IMR-90 (cell line): Measurements from ENCODE around the gene FANK1. TPM values are rescaled to one million over a fixed set of nuclear protein-coding genes. Genes with fewer than 3 reads are reported as not detected.

Experiments
- microRNA-seq, 2 experiments: library from miRNA; stranded (forward) in 1 of 2; unstranded in 1 of 2; fragments of 10-50 nt in 1 of 2; fragments of <30 nt in 1 of 2; gene quantifications in 1 of 2; microRNA quantifications in 1 of 2; one replicate each; pipeline versions ENCODE3 to v1.1.0; 2013 to 2020; ENCODE audit not compliant: insufficient read depth in 1 of 2, insufficient read length in 1 of 2, unreplicated experiment in 1 of 2
- polyA plus RNA-seq, 3 experiments: library from polyadenylated mRNA; depleted of rRNA; stranded (reverse); fragments of >200 nt; gene quantifications; 2 replicates each; pipeline ENCODE4 v1.2.3, GENCODE V29; 2012; ENCODE audit warnings: low replicate concordance in 1 of 3
- small RNA-seq, 5 experiments: library from RNA; depleted of rRNA; stranded (forward); fragments of <200 nt; gene quantifications; one replicate each; pipeline ENCODE3, GENCODE V24; 2012
- total RNA-seq: library from RNA; depleted of rRNA; stranded (reverse); fragments of >200 nt; gene quantifications from 2 replicates; pipeline ENCODE4 v1.2.3, GENCODE V29; 2012; rRNA removed

Gene FANK1
- total and polyA plus RNA-seq, 2 of the 4 experiments (the other 2 are of a cell fraction), result 0.90 to 2.2 TPM

Small RNAs within 50 kb of the gene (microRNA-seq; reads per million reads assigned to microRNA genes)
- not detected for gene GNG10P1 (ENCODE audit: insufficient read depth, insufficient read length)
- gene RF00017 (ENCODE audit: insufficient read depth, insufficient read length), result not detected
- not detected for gene RNU2-42P (ENCODE audit: insufficient read depth, insufficient read length)

Small RNAs within 50 kb of the gene (small RNA-seq; reads per million reads assigned to genes)
- 0 reads per million in 5 experiments for gene GNG10P1
- gene RF00017, result 0 reads per million in 5 experiments
- 0 reads per million in 5 experiments for gene RNU2-42P

Other genes starting within 250 kb of the FANK1 start
- not detected in 2 replicates for gene TEX36, start 213.4 kb upstream of the FANK1 start, total RNA-seq
- not detected in 2 replicates for gene TEX36, start 213.4 kb upstream of the FANK1 start, polyA plus RNA-seq (2012; rRNA removed)
- gene EDRF1, start 176.9 kb upstream of the FANK1 start, total RNA-seq, result 24.9 and 28.1 TPM in 2 replicates
- gene EDRF1, start 176.9 kb upstream of the FANK1 start, polyA plus RNA-seq (2012; rRNA removed), result 14.1 and 17.0 TPM in 2 replicates
- gene MMP21, start 120.7 kb upstream of the FANK1 start, total RNA-seq, result not detected in 2 replicates
- gene MMP21, start 120.7 kb upstream of the FANK1 start, polyA plus RNA-seq (2012; rRNA removed), result not detected in 2 replicates
- 56.5 and 63.6 TPM in 2 replicates for gene UROS, start 73.3 kb upstream of the FANK1 start, total RNA-seq
- gene UROS, start 73.3 kb upstream of the FANK1 start, polyA plus RNA-seq (2012; rRNA removed), result 48.7 and 50.4 TPM in 2 replicates
- 31.9 and 65.8 TPM in 2 replicates for gene BCCIP, start 73.0 kb upstream of the FANK1 start, total RNA-seq
- 42.4 and 49.2 TPM in 2 replicates for gene BCCIP, start 73.0 kb upstream of the FANK1 start, polyA plus RNA-seq (2012; rRNA removed)
- gene DHX32, start 15.3 kb upstream of the FANK1 start, total RNA-seq, result 27.8 and 35.0 TPM in 2 replicates
- gene DHX32, start 15.3 kb upstream of the FANK1 start, polyA plus RNA-seq (2012; rRNA removed), result 11.5 and 15.6 TPM in 2 replicates